Neural progenitor cell (in vitro differentiated cells): ENCODE results near the gene PPP6R3. TPM values are rescaled to one million over a fixed set of nuclear protein-coding genes. Genes with fewer than 3 reads are reported as not detected.

ENCODE experiments used
- DNase-seq: peaks from one replicate; pipeline ENCODE4 v3.0.0-alpha.2; 2016; ENCODE audit warnings: low spot score
- H2AFZ ChIP-seq: fragments of 200-600 bp; sonication (generic); replicated peaks from 2 replicates; pipeline ENCODE4 v1.6.1; 2016; ENCODE audit warnings: antibody characterized with exemption
- H3F3A ChIP-seq: fragments of 200-600 bp; sonication (generic); 2 replicates; pipeline ENCODE4 v1.6.1; 2016; ENCODE audit warnings: antibody characterized with exemption, low read depth
- H3K27ac ChIP-seq: fragments of 200-600 bp; sonication (generic); 2 replicates; pipeline ENCODE4 v1.5.1; 2016; ENCODE audit warnings: mild to moderate bottlenecking
- H3K27me3 ChIP-seq: fragments of 200-600 bp; sonication (generic); 2 replicates; pipeline ENCODE4 v1.6.1; 2016; ENCODE audit warnings: mild to moderate bottlenecking, moderate library complexity
- H3K36me3 ChIP-seq: fragments of 200-600 bp; sonication (generic); 2 replicates; pipeline ENCODE4 v1.5.1; 2016
- H3K4me1 ChIP-seq: fragments of 200-600 bp; sonication (generic); 2 replicates; pipeline ENCODE4 v1.6.1; 2016; ENCODE audit warnings: mixed run types
- H3K4me2 ChIP-seq: fragments of 200-600 bp; sonication (generic); 2 replicates; pipeline ENCODE4 v1.6.1; 2016
- H3K4me3 ChIP-seq: fragments of 200-600 bp; sonication (generic); 2 replicates; pipeline ENCODE4 v1.5.1; 2016
- H3K79me2 ChIP-seq: fragments of 200-600 bp; sonication (generic); 2 replicates; pipeline ENCODE4 v1.6.1; 2016; ENCODE audit warnings: low read depth
- H3K9ac ChIP-seq: fragments of 200-600 bp; sonication (generic); 2 replicates; pipeline ENCODE4 v1.6.1; 2016
- H3K9me3 ChIP-seq: fragments of 200-600 bp; sonication (generic); 2 replicates; pipeline ENCODE4 v1.5.1; 2016; ENCODE audit warnings: low read depth
- H4K20me1 ChIP-seq: fragments of 200-600 bp; sonication (generic); 2 replicates; pipeline ENCODE4 v1.6.1; 2016; ENCODE audit warnings: low read depth
- H3K27ac Mint-ChIP-seq: 3 replicates; pipeline ENCODE4 v1.8.0; 2021; ENCODE audit warnings: mixed read lengths
- H3K27me3 Mint-ChIP-seq: 2 replicates; pipeline ENCODE4 v1.8.0; 2022; ENCODE audit warnings: low read depth, mild to moderate bottlenecking, inconsistent platforms, moderate library complexity, mixed read lengths; ENCODE audit not compliant: insufficient read depth
- H3K36me3 Mint-ChIP-seq: 3 replicates; pipeline ENCODE4 v1.8.0; 2021; ENCODE audit warnings: mixed read lengths
- H3K4me1 Mint-ChIP-seq: 3 replicates; pipeline ENCODE4 v1.8.0; 2021; ENCODE audit warnings: mixed read lengths
- H3K4me3 Mint-ChIP-seq: 3 replicates; pipeline ENCODE4 v1.8.0; 2021; ENCODE audit warnings: mild to moderate bottlenecking, moderate library complexity, mixed read lengths
- H3K9me3 Mint-ChIP-seq: 3 replicates; pipeline ENCODE4 v1.8.0; 2020; ENCODE audit warnings: mixed read lengths
- CTCF ChIP-seq: fragments of 200-600 bp; sonication (generic); IDR thresholded peaks from 2 replicates; pipeline ENCODE4 v1.5.1; 2017; ENCODE audit warnings: antibody characterized with exemption, mild to moderate bottlenecking
- EZH2 ChIP-seq: fragments of 200-600 bp; sonication (generic); IDR thresholded peaks from 2 replicates; pipeline ENCODE4 v1.6.1; 2017; ENCODE audit warnings: antibody characterized with exemption, mild to moderate bottlenecking, moderate library complexity
- EZH2phosphoT487 ChIP-seq: fragments of 200-600 bp; sonication (generic); IDR thresholded peaks from 2 replicates; pipeline ENCODE4 v1.6.1; 2017; ENCODE audit warnings: antibody characterized with exemption
- total RNA-seq: library from RNA; depleted of rRNA; stranded (reverse); fragments of >200 nt; gene quantifications from 2 replicates; pipeline ENCODE4 v1.2.3, GENCODE V29; 2015; ENCODE audit warnings: low replicate concordance

Gene PPP6R3
- total RNA-seq, 1 donor from 2014 or later: 197 TPM

GRCh38 chr11:68429661-68430060 lies 30.9 kb upstream of the PPP6R3 start:
- Histone ChIP-seq H3K36me3 (peaks cover 6% of the 10 kb centered on the region), H3K4me2 (no peak overlapping the region), H3F3A (no peaks in the 10 kb centered on the region), H4K20me1 (no peaks in the 10 kb centered on the region), H3K9me3 (peaks cover 6% of the 10 kb centered on the region), H3K27ac (no peak overlapping the region), H3K4me1 (no peaks in the 10 kb centered on the region), H3K9ac (no peak overlapping the region), H3K4me3 (no peak overlapping the region), H3K27me3 (no peaks in the 10 kb centered on the region), H3K79me2 (no peaks in the 10 kb centered on the region), H2AFZ (no peak overlapping the region)
- DNase-seq: no peak
- Mint-ChIP-seq H3K36me3 (peaks cover 28% of the 10 kb centered on the region), H3K27me3 (peaks cover 3% of the 10 kb centered on the region), H3K9me3 (peaks cover 21% of the 10 kb centered on the region), H3K27ac (no peak overlapping the region), H3K4me1 (peaks cover 8% of the 10 kb centered on the region), H3K4me3 (no peak overlapping the region)
- TF ChIP-seq EZH2phosphoT487 (no peak), EZH2 (no peak), CTCF (no peak)

GRCh38 chr11:68430384-68430783 lies 30.2 kb upstream of the PPP6R3 start:
- TF ChIP-seq CTCF: no peak
- TF ChIP-seq EZH2phosphoT487: no peak
- TF ChIP-seq EZH2: no peak
- Histone ChIP-seq H3K36me3 (peaks cover 6% of the 10 kb centered on the region), H3K9ac (no peak overlapping the region), H3K9me3 (peaks cover 6% of the 10 kb centered on the region), H4K20me1 (no peaks in the 10 kb centered on the region), H2AFZ (no peak overlapping the region), H3K4me3 (no peak overlapping the region), H3K27ac (no peak overlapping the region), H3K4me2 (no peak overlapping the region), H3K4me1 (no peaks in the 10 kb centered on the region), H3K27me3 (no peaks in the 10 kb centered on the region), H3K79me2 (no peaks in the 10 kb centered on the region), H3F3A (no peaks in the 10 kb centered on the region)
- Mint-ChIP-seq H3K27ac (no peak overlapping the region), H3K27me3 (peaks cover 3% of the 10 kb centered on the region), H3K9me3 (peaks cover 21% of the 10 kb centered on the region), H3K4me1 (peaks cover 8% of the 10 kb centered on the region), H3K4me3 (no peak overlapping the region), H3K36me3 (peaks cover 27% of the 10 kb centered on the region)
- DNase-seq: no peak

- peaks cover 5% of the 10 kb centered on the region for H3K27me3 Mint-ChIP-seq
- H3K4me3 Mint-ChIP-seq: no peak overlapping the region
- no peaks in the 10 kb centered on the region for H3K79me2 ChIP-seq
- H3K4me2 ChIP-seq: no peak overlapping the region
- H3K9me3 Mint-ChIP-seq: peaks cover 21% of the 10 kb centered on the region
- H3K9me3 ChIP-seq: peaks cover 6% of the 10 kb centered on the region
- H3K36me3 ChIP-seq: peaks cover 6% of the 10 kb centered on the region
- peaks cover 27% of the 10 kb centered on the region for H3K36me3 Mint-ChIP-seq
- DNase-seq: no peak
- H3K27ac ChIP-seq: no peak overlapping the region
- TF ChIP-seq CTCF (no peak), EZH2 (no peak), EZH2phosphoT487 (no peak)
- no peaks in the 10 kb centered on the region for H3K27me3 ChIP-seq
- H3F3A ChIP-seq: no peaks in the 10 kb centered on the region
- H2AFZ ChIP-seq: no peak overlapping the region
- H3K4me1 ChIP-seq: no peaks in the 10 kb centered on the region
- no peaks in the 10 kb centered on the region for H4K20me1 ChIP-seq
- no peak overlapping the region for H3K9ac ChIP-seq
- peaks cover 8% of the 10 kb centered on the region for H3K4me1 Mint-ChIP-seq
- H3K4me3 ChIP-seq: no peak overlapping the region
- no peak overlapping the region for H3K27ac Mint-ChIP-seq
Observed at GRCh38 chr11:68430801-68431200, 29.8 kb upstream of the PPP6R3 start.
